ENCODE data around the gene LRMDA.
"Not testable (repeated sequence)": the region's sequence is repeated elsewhere in the genome, so short reads cannot be mapped to it uniquely, and the experiment has no call there.

The LRMDA gene

DNA sequence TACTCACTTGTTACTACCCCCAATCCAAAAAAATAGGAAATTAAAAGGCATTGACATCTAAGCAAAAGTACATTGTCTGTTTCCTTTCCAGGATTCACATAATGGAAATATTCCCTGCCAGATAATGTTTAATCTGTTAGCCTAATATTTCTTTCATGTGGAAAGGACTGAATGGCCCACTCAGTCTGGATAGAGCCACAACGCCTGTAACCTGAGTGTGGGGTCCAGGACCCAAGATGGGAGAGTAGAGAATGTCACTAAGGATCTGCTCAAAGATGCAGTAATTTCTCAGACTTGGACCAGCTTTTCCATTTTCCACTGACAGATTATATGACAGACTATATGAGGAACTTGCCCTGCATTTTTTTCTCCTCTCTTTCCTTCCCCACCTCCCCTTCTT is 1117.3 kb downstream of the LRMDA start:
- DNase-seq (ENCODE audit: low read depth in 3 of 3), result no peak

- no peak for DNase-seq (ENCODE audit: low read depth in 3 of 3)
Observed at GRCh38 chr10:76549171-76549570, 1117.7 kb downstream of the LRMDA start.

- DNase-seq (ENCODE audit: low read depth in 3 of 3), result no peak
Observed at GRCh38 chr10:76550806-76551205, 1119.4 kb downstream of the LRMDA start.

- DNase-seq (ENCODE audit: low read depth in 3 of 3), result no peak
Observed at GRCh38 chr10:76552091-76552873, 1120.9 kb downstream of the LRMDA start.

- no peak for DNase-seq (ENCODE audit: low read depth in 3 of 3)
Observed at GRCh38 chr10:76553263-76554032, 1122.0 kb downstream of the LRMDA start.

- no peak for DNase-seq (ENCODE audit: low read depth in 3 of 3)
Observed at GRCh38 chr10:76554033-76554408, 1122.6 kb downstream of the LRMDA start.

DNA sequence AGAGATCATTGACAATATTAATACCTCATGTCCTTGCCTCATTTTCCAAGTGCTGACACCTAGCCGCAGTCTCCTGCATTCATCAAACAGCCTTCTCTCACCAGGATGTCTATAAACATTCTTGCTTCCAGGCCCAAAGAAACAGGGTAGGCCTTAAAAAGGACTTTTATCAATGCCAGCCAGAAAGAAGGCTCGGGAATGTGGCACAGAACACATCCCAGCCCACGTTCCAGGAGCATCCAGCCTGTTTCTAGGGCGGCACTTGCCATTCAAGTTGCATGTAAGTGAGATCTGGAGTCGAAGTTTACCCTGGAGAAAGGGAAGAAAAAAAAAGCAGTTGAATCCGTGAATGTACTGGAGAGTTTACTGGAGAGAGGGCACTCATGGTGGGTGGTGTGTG is 1123.1 kb downstream of the LRMDA start:
- DNase-seq (ENCODE audit: low read depth in 3 of 3), result no peak

- DNase-seq (ENCODE audit: low read depth in 3 of 3), result no peak
Observed at GRCh38 chr10:76555067-76555670, 1123.7 kb downstream of the LRMDA start.

DNA sequence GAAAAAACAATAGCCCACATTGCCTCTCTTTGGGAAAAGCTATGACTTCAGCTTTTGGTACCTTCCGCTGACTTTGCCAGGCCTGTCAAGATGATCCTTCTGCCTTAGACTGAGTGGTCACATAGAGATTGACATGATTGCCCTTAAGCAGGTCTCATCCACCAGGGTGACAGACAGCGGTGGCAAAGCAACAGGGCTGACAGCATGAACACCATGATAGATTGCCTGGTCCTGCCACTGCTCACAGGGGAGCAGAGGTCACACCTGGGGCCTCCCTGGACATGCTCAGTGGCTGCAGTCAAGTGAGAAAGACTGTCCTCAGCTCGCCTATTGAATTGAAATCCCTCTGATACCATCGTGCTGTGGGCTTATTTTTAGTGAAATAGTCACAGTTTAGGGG is 1125.9 kb downstream of the LRMDA start:
- no peak for DNase-seq (ENCODE audit: low read depth in 3 of 3)

- DNase-seq (ENCODE audit: low read depth in 3 of 3), result no peak
Observed at GRCh38 chr10:76558586-76558985, 1127.2 kb downstream of the LRMDA start.

DNA sequence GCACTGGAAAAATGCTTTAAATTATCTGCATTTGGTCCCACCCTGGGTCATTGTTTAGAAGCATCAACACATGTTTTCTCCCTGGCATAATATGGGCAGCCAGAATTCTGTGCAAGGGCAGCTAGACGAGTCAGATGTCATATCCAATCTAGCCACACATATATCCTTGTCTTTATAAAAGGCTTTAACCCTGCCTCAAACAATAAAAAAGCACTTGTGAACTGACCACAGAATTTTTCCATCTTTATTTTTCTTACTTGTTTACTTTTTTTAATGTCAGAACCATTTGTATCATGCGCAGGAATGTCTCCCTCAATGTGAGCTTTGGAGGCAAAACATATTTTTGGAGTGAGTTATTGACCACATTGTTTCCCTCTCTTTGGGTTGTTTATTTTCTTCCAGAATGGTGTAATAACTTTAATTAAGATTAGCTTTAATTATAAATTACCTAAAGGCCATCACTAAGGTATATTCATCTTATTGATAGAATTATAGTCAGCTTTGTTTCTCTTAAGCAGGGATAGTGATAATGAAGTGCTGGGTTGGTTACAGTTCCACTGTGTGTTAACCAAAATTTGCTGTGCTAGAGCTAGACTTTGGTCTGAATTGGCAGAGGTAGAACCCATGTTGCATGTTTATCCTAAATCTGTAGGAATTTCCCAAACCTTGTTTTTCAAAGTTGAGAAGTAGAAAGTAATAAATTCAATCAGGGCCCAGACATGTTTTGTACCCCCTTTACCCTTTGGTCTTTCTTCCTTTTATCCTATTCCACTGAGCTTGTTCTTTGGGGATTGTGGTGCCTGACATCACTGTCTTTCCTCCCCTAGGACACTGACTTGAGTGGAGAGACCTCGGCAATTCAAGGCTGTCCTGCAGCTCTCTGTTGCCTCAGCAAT is 1127.8 kb downstream of the LRMDA start:
- no peak for DNase-seq (ENCODE audit: low read depth in 3 of 3)

GRCh38 chr10:76559892-76560220 is 1128.4 kb downstream of the LRMDA start:
- no peak for DNase-seq (ENCODE audit: low read depth in 3 of 3)

GRCh38 chr10:76560338-76560737 is 1128.9 kb downstream of the LRMDA start:
- DNase-seq (ENCODE audit: low read depth in 3 of 3), result no peak

- DNase-seq (ENCODE audit: low read depth in 3 of 3), result no peak
Observed at GRCh38 chr10:76563286-76563685, 1131.9 kb downstream of the LRMDA start.

DNA sequence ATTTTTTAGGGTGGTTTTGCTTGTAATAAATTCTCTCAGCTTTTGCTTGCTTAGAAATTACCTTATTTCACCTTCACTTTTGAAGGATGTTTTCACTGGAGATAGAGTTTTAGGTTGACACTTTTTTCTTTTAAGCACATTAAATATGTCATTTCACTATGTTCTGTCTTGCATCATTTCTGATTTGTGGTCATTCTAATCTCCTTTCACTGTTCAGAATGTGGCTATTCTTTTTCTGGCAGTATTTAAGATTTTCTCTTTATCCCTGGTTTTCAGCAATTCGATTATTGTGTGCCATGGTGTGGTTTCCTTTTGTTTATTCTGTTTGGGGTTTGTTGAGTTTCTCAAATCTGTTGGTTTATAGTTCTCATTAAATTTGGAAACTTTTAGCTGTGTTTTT is 1140.6 kb downstream of the LRMDA start:
- no peak for DNase-seq (ENCODE audit: low read depth in 3 of 3)

DNA sequence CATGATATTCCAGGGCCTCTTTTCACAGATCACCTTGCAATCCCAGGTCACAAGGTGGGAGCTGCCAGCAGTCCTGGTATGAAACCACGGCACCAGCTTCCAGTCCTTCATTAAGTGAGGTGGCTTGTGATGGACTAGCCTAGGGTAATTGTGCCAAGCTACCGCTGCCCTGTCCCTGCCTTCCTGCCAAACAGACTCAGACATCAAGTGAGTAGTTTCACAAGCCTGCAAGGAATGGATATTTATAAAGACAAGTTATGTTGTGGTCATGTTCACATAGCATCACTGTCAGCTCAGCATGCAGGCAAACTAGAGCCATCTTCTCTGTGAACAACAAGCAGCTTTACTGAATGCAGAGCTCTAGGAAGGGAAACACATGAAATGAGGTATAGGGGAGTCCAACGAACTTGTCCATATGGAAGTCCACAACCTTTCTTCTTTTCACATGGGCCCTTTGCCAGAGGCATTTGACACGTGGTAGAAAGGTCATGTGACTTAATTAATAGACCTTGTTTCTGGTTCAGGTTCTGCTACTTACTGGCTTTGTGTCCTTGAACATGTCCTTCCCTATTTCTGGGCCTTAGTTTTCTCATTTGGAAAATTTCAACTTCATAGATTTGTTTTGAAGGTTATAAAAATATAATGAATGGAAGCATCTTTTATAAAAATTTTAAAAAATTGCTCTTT is 1145.0 kb downstream of the LRMDA start:
- DNase-seq (ENCODE audit: low read depth in 3 of 3), result no peak

DNA sequence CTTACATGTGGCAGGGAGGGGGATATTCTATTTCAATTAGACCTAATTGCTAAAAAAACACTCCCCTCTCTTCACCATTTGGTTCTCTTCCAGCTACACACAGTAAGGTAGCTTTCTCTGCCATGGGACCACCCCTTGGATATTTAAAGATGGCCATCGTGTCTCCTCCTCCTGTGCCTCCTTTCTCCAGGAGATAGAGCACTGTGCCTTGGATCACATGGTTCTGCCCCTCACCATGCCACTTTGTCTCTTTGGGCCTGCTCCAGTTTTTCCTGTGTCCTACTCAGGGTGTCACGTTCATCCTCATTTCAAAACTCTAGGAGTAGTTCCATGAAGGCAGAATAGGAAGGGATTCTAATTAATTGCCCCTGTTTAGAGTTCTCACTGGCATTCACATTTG is 1146.0 kb downstream of the LRMDA start:
- no peak for DNase-seq (ENCODE audit: low read depth in 3 of 3)

GRCh38 chr10:76581506-76582256 is 1150.3 kb downstream of the LRMDA start:
- DNase-seq (ENCODE audit: low read depth in 3 of 3), result no peak

GRCh38 chr10:76582531-76582930 is 1151.1 kb downstream of the LRMDA start:
- DNase-seq (ENCODE audit: low read depth in 3 of 3), result no peak

DNA sequence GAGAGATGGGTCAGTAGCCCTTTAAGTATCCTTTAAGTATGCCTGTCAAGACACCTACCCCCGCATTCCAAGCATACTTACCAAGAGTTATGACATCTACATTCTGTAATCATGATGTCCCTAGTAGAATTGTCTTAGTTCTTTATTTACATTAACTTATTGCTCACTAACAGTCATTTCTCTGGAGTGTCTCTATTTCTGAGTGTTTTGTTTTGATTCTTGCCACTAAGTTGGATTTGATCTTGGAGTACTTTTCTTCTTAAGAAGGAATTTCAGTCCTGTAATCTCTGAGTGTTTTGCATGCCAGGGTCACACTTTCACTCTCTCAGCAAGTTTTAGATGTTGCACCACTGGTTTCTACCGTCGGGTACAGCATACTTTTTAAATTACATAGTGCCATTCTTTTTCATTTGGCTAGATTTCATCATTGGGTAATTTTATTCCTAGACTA is 1152.3 kb downstream of the LRMDA start:
- no peak for DNase-seq (ENCODE audit: low read depth in 3 of 3)

DNA sequence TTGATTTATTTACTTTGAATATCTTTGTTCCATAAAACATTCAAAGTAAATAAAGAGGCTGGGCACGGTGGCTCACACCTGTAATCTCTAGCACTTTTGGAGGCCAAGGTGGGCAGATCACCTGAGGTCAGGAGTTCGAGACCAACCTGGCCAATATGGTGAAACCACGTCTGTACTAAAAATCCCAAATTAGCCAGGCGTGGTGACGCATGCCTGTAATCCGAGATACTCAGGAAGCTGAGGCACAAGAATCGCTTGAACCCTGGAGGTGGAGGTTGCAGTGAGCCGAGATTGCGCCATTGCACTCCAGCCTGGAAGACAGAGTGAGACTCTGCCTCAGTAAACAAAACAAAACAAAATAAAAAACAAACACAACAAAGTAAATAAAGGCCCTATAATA is 1153.0 kb downstream of the LRMDA start:
- not testable (repeated sequence) for DNase-seq (ENCODE audit: low read depth in 3 of 3)
